ENCODE data around the gene KRT7.
A peak's percentile ranks its signal among the peaks of the same experiment; 100 is the strongest.
"Not testable (repeated sequence)": the region's sequence is repeated elsewhere in the genome, so short reads cannot be mapped to it uniquely, and the experiment has no call there.

The KRT7 gene

GRCh38 chr12:52248541-52249461 lies 15.8 kb downstream of the KRT7 start:
- no peak for DNase-seq (ENCODE audit: low read depth, low spot score)
- Histone ChIP-seq H3K4me1 (ENCODE audit: insufficient read depth, insufficient read length) (peaks cover 37% of the 10 kb centered on the region), H3K27me3 (ENCODE audit: insufficient read depth, insufficient read length) (no peaks in the 10 kb centered on the region), H3K9me3 (ENCODE audit: insufficient read depth, low read length) (no peaks in the 10 kb centered on the region), H3K9ac (ENCODE audit: insufficient read length, low read depth) (no peak overlapping the region), H3K4me3 (ENCODE audit: insufficient read length, low read depth) (no peak overlapping the region), H3K36me3 (ENCODE audit: insufficient read depth, insufficient read length, low read length) (peaks cover 12% of the 10 kb centered on the region)
- TF ChIP-seq YY1 (IDR thresholded peaks at IDR 0.05; ENCODE audit: insufficient read depth, insufficient read length), result no peak
- TF ChIP-seq SUZ12 (IDR thresholded peaks at IDR 0.05; ENCODE audit: extremely low read depth, insufficient read depth, insufficient read length), result no peak
- TF ChIP-seq ZNF274 (IDR thresholded peaks at IDR 0.05; ENCODE audit: low read depth, low read length), result no peak

- H3K4me3 ChIP-seq (ENCODE audit: insufficient read length, low read depth), result no peak overlapping the region
- H3K4me1 ChIP-seq (ENCODE audit: insufficient read depth, insufficient read length), result peaks cover 30% of the 10 kb centered on the region
- TF ChIP-seq SUZ12 (IDR thresholded peaks at IDR 0.05; ENCODE audit: extremely low read depth, insufficient read depth, insufficient read length), result no peak
- TF ChIP-seq YY1 (IDR thresholded peaks at IDR 0.05; ENCODE audit: insufficient read depth, insufficient read length), result no peak
- TF ChIP-seq ZNF274 (IDR thresholded peaks at IDR 0.05; ENCODE audit: low read depth, low read length), result no peak
- H3K27me3 ChIP-seq (ENCODE audit: insufficient read depth, insufficient read length), result no peaks in the 10 kb centered on the region
- DNase-seq (ENCODE audit: low read depth, low spot score), result no peak
- H3K36me3 ChIP-seq (ENCODE audit: insufficient read depth, insufficient read length, low read length), result peaks cover 9% of the 10 kb centered on the region
- no peak overlapping the region for H3K9ac ChIP-seq (ENCODE audit: insufficient read length, low read depth)
- no peaks in the 10 kb centered on the region for H3K9me3 ChIP-seq (ENCODE audit: insufficient read depth, low read length)
These were observed 16.5 kb downstream of the KRT7 start for GRCh38 chr12:52249511-52250047.

- Histone ChIP-seq H3K4me3 (ENCODE audit: insufficient read length, low read depth) (no peak overlapping the region), H3K27me3 (ENCODE audit: insufficient read depth, insufficient read length) (no peaks in the 10 kb centered on the region), H3K9ac (ENCODE audit: insufficient read length, low read depth) (peak overlapping the region; percentile 13), H3K4me1 (ENCODE audit: insufficient read depth, insufficient read length) (peaks cover 30% of the 10 kb centered on the region), H3K9me3 (ENCODE audit: insufficient read depth, low read length) (no peaks in the 10 kb centered on the region), H3K36me3 (ENCODE audit: insufficient read depth, insufficient read length, low read length) (peaks cover 4% of the 10 kb centered on the region)
- no peak for DNase-seq (ENCODE audit: low read depth, low spot score)
- TF ChIP-seq SUZ12 (IDR thresholded peaks at IDR 0.05; ENCODE audit: extremely low read depth, insufficient read depth, insufficient read length) (no peak), YY1 (IDR thresholded peaks at IDR 0.05; ENCODE audit: insufficient read depth, insufficient read length) (no peak), ZNF274 (IDR thresholded peaks at IDR 0.05; ENCODE audit: low read depth, low read length) (no peak)
These were observed 17.3 kb downstream of the KRT7 start for GRCh38 chr12:52250048-52250990.

- no peak for DNase-seq (ENCODE audit: low read depth, low spot score)
- Histone ChIP-seq H3K9me3 (ENCODE audit: insufficient read depth, low read length) (no peaks in the 10 kb centered on the region), H3K4me3 (ENCODE audit: insufficient read length, low read depth) (no peak overlapping the region), H3K36me3 (ENCODE audit: insufficient read depth, insufficient read length, low read length) (no peaks in the 10 kb centered on the region), H3K4me1 (ENCODE audit: insufficient read depth, insufficient read length) (peaks cover 25% of the 10 kb centered on the region), H3K9ac (ENCODE audit: insufficient read length, low read depth) (no peak overlapping the region), H3K27me3 (ENCODE audit: insufficient read depth, insufficient read length) (no peaks in the 10 kb centered on the region)
- TF ChIP-seq SUZ12 (IDR thresholded peaks at IDR 0.05; ENCODE audit: extremely low read depth, insufficient read depth, insufficient read length) (no peak), YY1 (IDR thresholded peaks at IDR 0.05; ENCODE audit: insufficient read depth, insufficient read length) (no peak), ZNF274 (IDR thresholded peaks at IDR 0.05; ENCODE audit: low read depth, low read length) (no peak)
These were observed 18.5 kb downstream of the KRT7 start for GRCh38 chr12:52251367-52252051.

- not testable (repeated sequence) for H3K4me3 ChIP-seq (ENCODE audit: insufficient read length, low read depth); H3K9ac ChIP-seq (ENCODE audit: insufficient read length, low read depth); DNase-seq (ENCODE audit: low read depth, low spot score); H3K9me3 ChIP-seq (ENCODE audit: insufficient read depth, low read length); H3K36me3 ChIP-seq (ENCODE audit: insufficient read depth, insufficient read length, low read length); H3K27me3 ChIP-seq (ENCODE audit: insufficient read depth, insufficient read length)
- H3K4me1 ChIP-seq (ENCODE audit: insufficient read depth, insufficient read length), result peaks cover 23% of the 10 kb centered on the region
These were observed 19.2 kb downstream of the KRT7 start for GRCh38 chr12:52252175-52252615.

- no peak for DNase-seq (ENCODE audit: low read depth, low spot score)
- H3K4me1 ChIP-seq (ENCODE audit: insufficient read depth, insufficient read length), result peaks cover 20% of the 10 kb centered on the region
- H3K9ac ChIP-seq (ENCODE audit: insufficient read length, low read depth), result no peak overlapping the region
- H3K27me3 ChIP-seq (ENCODE audit: insufficient read depth, insufficient read length), result no peaks in the 10 kb centered on the region
- H3K9me3 ChIP-seq (ENCODE audit: insufficient read depth, low read length), result no peaks in the 10 kb centered on the region
- H3K4me3 ChIP-seq (ENCODE audit: insufficient read length, low read depth), result no peak overlapping the region
- H3K36me3 ChIP-seq (ENCODE audit: insufficient read depth, insufficient read length, low read length), result no peaks in the 10 kb centered on the region
- no peak for TF ChIP-seq ZNF274 (IDR thresholded peaks at IDR 0.05; ENCODE audit: low read depth, low read length)
- TF ChIP-seq SUZ12 (IDR thresholded peaks at IDR 0.05; ENCODE audit: extremely low read depth, insufficient read depth, insufficient read length), result no peak
- no peak for TF ChIP-seq YY1 (IDR thresholded peaks at IDR 0.05; ENCODE audit: insufficient read depth, insufficient read length)
These were observed 19.8 kb downstream of the KRT7 start for GRCh38 chr12:52252728-52253343.
